ENCODE measurements around the gene DDX20. TPM values are rescaled to one million over a fixed set of nuclear protein-coding genes. Genes with fewer than 3 reads are reported as not detected.
"Not testable (repeated sequence)": the region's sequence is repeated elsewhere in the genome, so short reads cannot be mapped to it uniquely, and the experiment has no call there.

DDX20 gene
- total and polyA plus RNA-seq, 2 experiments from 2014 or later, result 11.5 to 34.0 TPM

GRCh38 chr1:111791776-111792175, 36.1 kb downstream of the DDX20 start:
- Histone ChIP-seq H3K9me3 (ENCODE audit: low read depth) (no peaks in the 10 kb centered on the region), H3K27ac (no peak overlapping the region), H3K36me3 (no peaks in the 10 kb centered on the region), H3K27me3 (no peaks in the 10 kb centered on the region), H3K4me1 (ENCODE audit: low read depth) (no peaks in the 10 kb centered on the region), H3K4me3 (no peak overlapping the region)
- DNase-seq (ENCODE audit: low read depth in 1 of 2, low spot score in 1 of 2), result no peak
- no peak for TF ChIP-seq CTCF (IDR thresholded peaks at IDR 0.05; ENCODE audit: low read depth, low read length)

- no peak overlapping the region for H3K27ac ChIP-seq
- H3K9me3 ChIP-seq (ENCODE audit: low read depth), result no peaks in the 10 kb centered on the region
- no peaks in the 10 kb centered on the region for H3K27me3 ChIP-seq
- DNase-seq (ENCODE audit: low read depth in 1 of 2, low spot score in 1 of 2), result peak in 1 of 2 donors; percentile 12
- no peak for TF ChIP-seq CTCF (IDR thresholded peaks at IDR 0.05; ENCODE audit: low read depth, low read length)
- no peaks in the 10 kb centered on the region for H3K4me1 ChIP-seq (ENCODE audit: low read depth)
- no peaks in the 10 kb centered on the region for H3K36me3 ChIP-seq
- H3K4me3 ChIP-seq, result no peak overlapping the region
Observed at GRCh38 chr1:111792249-111792648, 36.5 kb downstream of the DDX20 start.

- DNase-seq (ENCODE audit: low read depth in 1 of 2, low spot score in 1 of 2), result no peak
- H3K27ac ChIP-seq, result no peak overlapping the region
- H3K36me3 ChIP-seq, result no peaks in the 10 kb centered on the region
- TF ChIP-seq CTCF (IDR thresholded peaks at IDR 0.05; ENCODE audit: low read depth, low read length), result no peak
- no peaks in the 10 kb centered on the region for H3K9me3 ChIP-seq (ENCODE audit: low read depth)
- no peaks in the 10 kb centered on the region for H3K4me1 ChIP-seq (ENCODE audit: low read depth)
- no peaks in the 10 kb centered on the region for H3K27me3 ChIP-seq
- H3K4me3 ChIP-seq, result no peak overlapping the region
Observed at GRCh38 chr1:111793923-111794322, 38.2 kb downstream of the DDX20 start.

GRCh38 chr1:111795401-111795800, 39.7 kb downstream of the DDX20 start:
- DNase-seq (ENCODE audit: low read depth in 1 of 2, low spot score in 1 of 2), result no peak
- Histone ChIP-seq H3K27ac (no peak overlapping the region), H3K36me3 (no peaks in the 10 kb centered on the region), H3K27me3 (no peaks in the 10 kb centered on the region), H3K9me3 (ENCODE audit: low read depth) (no peaks in the 10 kb centered on the region), H3K4me1 (ENCODE audit: low read depth) (no peaks in the 10 kb centered on the region), H3K4me3 (no peak overlapping the region)
- no peak for TF ChIP-seq CTCF (IDR thresholded peaks at IDR 0.05; ENCODE audit: low read depth, low read length)

- Histone ChIP-seq H3K27ac (no peak overlapping the region), H3K36me3 (no peaks in the 10 kb centered on the region), H3K9me3 (ENCODE audit: low read depth) (no peaks in the 10 kb centered on the region), H3K27me3 (no peaks in the 10 kb centered on the region), H3K4me3 (no peak overlapping the region), H3K4me1 (ENCODE audit: low read depth) (peaks cover 6% of the 10 kb centered on the region)
- no peak for TF ChIP-seq CTCF (IDR thresholded peaks at IDR 0.05; ENCODE audit: low read depth, low read length)
- DNase-seq (ENCODE audit: low read depth in 1 of 2, low spot score in 1 of 2), result no peak
Observed at GRCh38 chr1:111798580-111798979, 42.9 kb downstream of the DDX20 start.

GRCh38 chr1:111799722-111800121, 44.0 kb downstream of the DDX20 start:
- not testable (repeated sequence) for H3K36me3 ChIP-seq; H3K4me1 ChIP-seq (ENCODE audit: low read depth); DNase-seq (ENCODE audit: low read depth in 1 of 2, low spot score in 1 of 2)

More at GRCh38 chr1:111799722-111800121, 44.0 kb downstream of the DDX20 start:
- H3K27me3 ChIP-seq; H3K27ac ChIP-seq; H3K9me3 ChIP-seq (ENCODE audit: low read depth); H3K4me3 ChIP-seq: not testable (repeated sequence)
